ENCODE data around the gene CYFIP1. TPM values are rescaled to one million over a fixed set of nuclear protein-coding genes. Genes with fewer than 3 reads are reported as not detected.

The CYFIP1 gene
- total RNA-seq, 1 experiment from 2014 or later: 143 TPM

DNA sequence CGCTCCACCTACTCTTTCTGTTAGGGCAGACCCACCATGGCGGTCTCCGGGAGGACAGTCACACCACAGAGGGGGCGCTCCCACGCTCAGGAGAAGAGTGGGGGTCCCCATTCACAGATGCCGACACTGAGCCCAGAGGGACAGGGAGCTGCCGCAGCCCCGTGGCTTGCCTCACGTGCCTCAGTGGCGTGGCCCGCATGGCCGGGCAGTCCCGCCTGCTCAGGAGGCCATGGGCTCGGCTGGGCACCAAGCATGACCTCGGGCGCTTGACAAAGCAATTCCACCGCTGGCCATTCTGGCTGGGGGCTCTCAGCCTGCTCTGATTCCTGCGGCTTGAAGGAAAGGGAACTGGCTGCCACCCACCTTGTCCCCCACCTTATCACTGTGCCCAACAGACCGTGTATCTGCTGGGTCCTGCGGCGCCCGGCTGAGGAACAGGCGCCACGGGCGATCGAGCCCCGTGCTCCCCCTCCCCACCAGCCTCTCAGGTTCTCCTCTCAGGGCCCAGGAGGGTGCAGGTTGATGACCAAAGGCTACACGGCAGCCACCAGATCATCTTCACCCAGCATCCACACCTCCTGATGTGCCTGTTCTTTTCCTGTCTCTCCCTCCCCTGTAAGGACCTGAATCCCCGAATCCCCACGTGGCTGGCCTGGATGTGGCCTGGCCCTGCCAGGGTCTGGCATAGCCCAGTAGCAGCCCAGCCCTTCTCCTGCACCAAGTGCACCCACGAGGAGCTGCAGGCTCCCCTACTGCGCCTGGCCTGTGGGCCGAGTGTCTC is 20.7 kb downstream of the CYFIP1 start:
- Histone ChIP-seq H3K4me1 (ENCODE audit: control insufficient read depth in 1 of 2, insufficient read depth in 2 of 2, low read length in 2 of 2) (no peaks in the 10 kb centered on the region), H3K9me2 (ENCODE audit: insufficient read depth) (no peaks in the 10 kb centered on the region), H2AFZ (ENCODE audit: low read depth, low read length, poor library complexity, severe bottlenecking) (no peak overlapping the region), H3K4me3 (replicated peaks in 1 of 2; ENCODE audit: low read depth in 1 of 2, low read length in 2 of 2) (no peak overlapping the region), H3K27me3 (ENCODE audit: insufficient read depth, low read length) (no peaks in the 10 kb centered on the region), H3K27ac (ENCODE audit: low read depth, low read length) (no peak overlapping the region), H3K36me3 (ENCODE audit: control insufficient read depth in 1 of 2, insufficient read depth in 2 of 2, low read length in 2 of 2) (no peaks in the 10 kb centered on the region), H3K79me2 (ENCODE audit: insufficient read depth, low read length) (peaks cover 97% of the 10 kb centered on the region), H3K9ac (ENCODE audit: low read length) (no peak overlapping the region), H4K20me1 (ENCODE audit: insufficient read depth) (no peaks in the 10 kb centered on the region), H3K4me2 (ENCODE audit: low read length) (no peak overlapping the region), H3K9me3 (ENCODE audit: control insufficient read depth in 1 of 2, insufficient read depth in 1 of 2, low read depth in 1 of 2, low read length in 2 of 2) (no peaks in the 10 kb centered on the region)
- TF ChIP-seq EZH2phosphoT487 (IDR thresholded peaks at IDR 0.05; ENCODE audit: borderline replicate concordance): no peak
- no peak for TF ChIP-seq POLR2AphosphoS5 (IDR thresholded peaks at IDR 0.05; ENCODE audit: low read depth, low read length)
- TF ChIP-seq YY1 (IDR thresholded peaks at IDR 0.05; ENCODE audit: extremely low read depth, insufficient replicate concordance, low read depth, low read length): no peak
- no peak for TF ChIP-seq EZH2 (IDR thresholded peaks at IDR 0.05)
- TF ChIP-seq CBX3 (IDR thresholded peaks at IDR 0.05; ENCODE audit: low read depth): no peak
- TF ChIP-seq ZFX (IDR thresholded peaks at IDR 0.05): no peak
- TF ChIP-seq, protein P1, sequence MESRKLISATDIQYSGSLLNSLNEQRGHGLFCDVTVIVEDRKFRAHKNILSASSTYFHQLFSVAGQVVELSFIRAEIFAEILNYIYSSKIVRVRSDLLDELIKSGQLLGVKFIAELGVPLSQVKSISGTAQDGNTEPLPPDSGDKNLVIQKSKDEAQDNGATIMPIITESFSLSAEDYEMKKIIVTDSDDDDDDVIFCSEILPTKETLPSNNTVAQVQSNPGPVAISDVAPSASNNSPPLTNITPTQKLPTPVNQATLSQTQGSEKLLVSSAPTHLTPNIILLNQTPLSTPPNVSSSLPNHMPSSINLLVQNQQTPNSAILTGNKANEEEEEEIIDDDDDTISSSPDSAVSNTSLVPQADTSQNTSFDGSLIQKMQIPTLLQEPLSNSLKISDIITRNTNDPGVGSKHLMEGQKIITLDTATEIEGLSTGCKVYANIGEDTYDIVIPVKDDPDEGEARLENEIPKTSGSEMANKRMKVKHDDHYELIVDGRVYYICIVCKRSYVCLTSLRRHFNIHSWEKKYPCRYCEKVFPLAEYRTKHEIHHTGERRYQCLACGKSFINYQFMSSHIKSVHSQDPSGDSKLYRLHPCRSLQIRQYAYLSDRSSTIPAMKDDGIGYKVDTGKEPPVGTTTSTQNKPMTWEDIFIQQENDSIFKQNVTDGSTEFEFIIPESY (IDR thresholded peaks at IDR 0.05; ENCODE audit: extremely low read depth, insufficient replicate concordance, low read length): no peak
- no peak for TF ChIP-seq ELF1 (IDR thresholded peaks at IDR 0.05; ENCODE audit: borderline replicate concordance, low read depth)
- TF ChIP-seq FOSL1 (IDR thresholded peaks at IDR 0.05; ENCODE audit: low read depth): no peak
- no peak for DNase-seq (ENCODE audit: low read depth, low spot score)
- ChIA-PET RAD21 (ENCODE audit: low non-redundant PET in 1 of 2, low total read pairs in 2 of 2, uncharacterized antibody in 2 of 2, unreplicated experiment in 2 of 2) (no interaction called here), POLR2A (no interaction called here), CTCF (no interaction called here)
- no TSS peak for BruUV-seq (replicated peaks)
- ATAC-seq: no peak
- intact Hi-C loops (cut with micrococcal nuclease): no loop called here

Measured in HCT116 (cell line).